ENCODE results near the gene CSNK1A1.

The CSNK1A1 gene

GRCh38 chr5:149549461-149550267 lies 1.6 kb downstream of the CSNK1A1 start:
- DNase-seq (ENCODE audit: low read depth) = peak; percentile 70
- H3K4me3 ChIP-seq (ENCODE audit: control insufficient read depth, low read depth, low read length) = peak overlapping the region; percentile 100
- TF ChIP-seq CTCF (conservative IDR thresholded peaks at IDR 0.05; ENCODE audit: control insufficient read depth, insufficient read depth, low read depth, low read length) = no peak

GRCh38 chr5:149546974-149547373 lies 4.3 kb downstream of the CSNK1A1 start:
- peak; percentile 17 for DNase-seq (ENCODE audit: low read depth)
- TF ChIP-seq CTCF (conservative IDR thresholded peaks at IDR 0.05; ENCODE audit: control insufficient read depth, insufficient read depth, low read depth, low read length) = no peak
- no peak overlapping the region for H3K4me3 ChIP-seq (ENCODE audit: control insufficient read depth, low read depth, low read length)

GRCh38 chr5:149545327-149545726 lies 5.9 kb downstream of the CSNK1A1 start:
- no peak overlapping the region for H3K4me3 ChIP-seq (ENCODE audit: control insufficient read depth, low read depth, low read length)
- DNase-seq (ENCODE audit: low read depth) = no peak
- no peak for TF ChIP-seq CTCF (conservative IDR thresholded peaks at IDR 0.05; ENCODE audit: control insufficient read depth, insufficient read depth, low read depth, low read length)

GRCh38 chr5:149544028-149544420 lies 7.2 kb downstream of the CSNK1A1 start:
- no peak for TF ChIP-seq CTCF (conservative IDR thresholded peaks at IDR 0.05; ENCODE audit: control insufficient read depth, insufficient read depth, low read depth, low read length)
- H3K4me3 ChIP-seq (ENCODE audit: control insufficient read depth, low read depth, low read length) = no peak overlapping the region
- DNase-seq (ENCODE audit: low read depth) = no peak

- TF ChIP-seq CTCF (conservative IDR thresholded peaks at IDR 0.05; ENCODE audit: control insufficient read depth, insufficient read depth, low read depth, low read length) = no peak
These were observed 7.7 kb downstream of the CSNK1A1 start for GRCh38 chr5:149543361-149544027.

GRCh38 chr5:149541893-149542292 lies 9.3 kb downstream of the CSNK1A1 start:
- no peak for DNase-seq (ENCODE audit: low read depth)
- no peak for TF ChIP-seq CTCF (conservative IDR thresholded peaks at IDR 0.05; ENCODE audit: control insufficient read depth, insufficient read depth, low read depth, low read length)
- H3K4me3 ChIP-seq (ENCODE audit: control insufficient read depth, low read depth, low read length) = no peak overlapping the region

More at GRCh38 chr5:149543361-149544027, 7.7 kb downstream of the CSNK1A1 start:
- no peak overlapping the region for H3K4me3 ChIP-seq (ENCODE audit: control insufficient read depth, low read depth, low read length)
- DNase-seq (ENCODE audit: low read depth) = no peak

All from fibroblast of mammary gland (primary cell).